WERI-Rb-1 (cell line): ENCODE measurements around the gene SOX6.

ENCODE experiments used
- DNase-seq: peaks from one replicate; pipeline ENCODE4 v3.0.0-alpha.2; 2020
- H3K27ac ChIP-seq: fragments of 250-450 bp; sonication (Bioruptor Pico); 2 replicates; pipeline ENCODE4 v1.5.1; 2020; ENCODE audit warnings: mild to moderate bottlenecking, moderate library complexity
- H3K27me3 ChIP-seq: fragments of 250-450 bp; sonication (Bioruptor Pico); 2 replicates; pipeline ENCODE4 v1.5.1; 2021; ENCODE audit warnings: mild to moderate bottlenecking, low read depth, moderate library complexity; ENCODE audit not compliant: insufficient read depth, severe bottlenecking
- H3K36me3 ChIP-seq: fragments of 250-450 bp; sonication (Bioruptor Pico); 2 replicates; pipeline ENCODE4 v1.5.1; 2020; ENCODE audit warnings: mild to moderate bottlenecking, moderate library complexity
- H3K4me3 ChIP-seq: 2 replicates; pipeline ENCODE4 v1.5.1; 2011; ENCODE audit warnings: low read depth, mild to moderate bottlenecking, control low read depth, low read length
- H3K9me3 ChIP-seq: fragments of 250-450 bp; sonication (Bioruptor Pico); 2 replicates; pipeline ENCODE4 v1.5.1; 2021; ENCODE audit warnings: mild to moderate bottlenecking, moderate library complexity; ENCODE audit not compliant: severe bottlenecking
- CTCF ChIP-seq: IDR thresholded peaks from 2 replicates; pipeline ENCODE4 v1.5.1; 2011; ENCODE audit warnings: low read depth, mild to moderate bottlenecking, control low read depth, inconsistent platforms, low read length

The SOX6 gene

GRCh38 chr11:16041207-16041606 lies 315.1 kb downstream of the SOX6 start:
- TF ChIP-seq CTCF = no peak
- Histone ChIP-seq H3K27ac (no peak overlapping the region), H3K4me3 (no peak overlapping the region), H3K27me3 (no peaks in the 10 kb centered on the region), H3K9me3 (no peaks in the 10 kb centered on the region), H3K36me3 (no peaks in the 10 kb centered on the region)
- no peak for DNase-seq

- Histone ChIP-seq H3K27me3 (no peaks in the 10 kb centered on the region), H3K27ac (peak overlapping the region; percentile 44), H3K4me3 (no peak overlapping the region), H3K9me3 (no peaks in the 10 kb centered on the region), H3K36me3 (no peaks in the 10 kb centered on the region)
- TF ChIP-seq CTCF = no peak
- DNase-seq = no peak
Observed at GRCh38 chr11:16040151-16040550, 316.2 kb downstream of the SOX6 start.

- H3K27ac ChIP-seq = no peak overlapping the region
- DNase-seq = no peak
- no peaks in the 10 kb centered on the region for H3K27me3 ChIP-seq
- H3K9me3 ChIP-seq = no peaks in the 10 kb centered on the region
- TF ChIP-seq CTCF = no peak
- no peaks in the 10 kb centered on the region for H3K36me3 ChIP-seq
- no peak overlapping the region for H3K4me3 ChIP-seq
Observed at GRCh38 chr11:16037179-16037578, 319.2 kb downstream of the SOX6 start.

- DNase-seq = no peak
- H3K36me3 ChIP-seq = no peaks in the 10 kb centered on the region
- no peak overlapping the region for H3K4me3 ChIP-seq
- TF ChIP-seq CTCF = no peak
- H3K27ac ChIP-seq = no peak overlapping the region
- H3K9me3 ChIP-seq = no peaks in the 10 kb centered on the region
- H3K27me3 ChIP-seq = no peaks in the 10 kb centered on the region
Observed at GRCh38 chr11:16036218-16036617, 320.1 kb downstream of the SOX6 start.

- no peak for TF ChIP-seq CTCF
- Histone ChIP-seq H3K27ac (no peak overlapping the region), H3K9me3 (no peaks in the 10 kb centered on the region), H3K27me3 (no peaks in the 10 kb centered on the region), H3K4me3 (no peak overlapping the region), H3K36me3 (no peaks in the 10 kb centered on the region)
- DNase-seq = no peak
Observed at GRCh38 chr11:16034074-16034473, 322.3 kb downstream of the SOX6 start.

- no peak overlapping the region for H3K4me3 ChIP-seq
- no peaks in the 10 kb centered on the region for H3K27me3 ChIP-seq
- no peaks in the 10 kb centered on the region for H3K36me3 ChIP-seq
- DNase-seq = no peak
- no peak for TF ChIP-seq CTCF
- no peaks in the 10 kb centered on the region for H3K9me3 ChIP-seq
- H3K27ac ChIP-seq = no peak overlapping the region
Observed at GRCh38 chr11:16032974-16033373, 323.4 kb downstream of the SOX6 start.
